Neural progenitor cell (in vitro differentiated cells): ENCODE results near the gene CEP295NL. TPM values are rescaled to one million over a fixed set of nuclear protein-coding genes. Genes with fewer than 3 reads are reported as not detected.
"Not testable (repeated sequence)": the region's sequence is repeated elsewhere in the genome, so short reads cannot be mapped to it uniquely, and the experiment has no call there.

Experiments used
- DNase-seq: peaks from one replicate; pipeline ENCODE4 v3.0.0-alpha.2; 2016; ENCODE audit warnings: low spot score
- H2AFZ ChIP-seq: fragments of 200-600 bp; sonication (generic); replicated peaks from 2 replicates; pipeline ENCODE4 v1.6.1; 2016; ENCODE audit warnings: antibody characterized with exemption
- H3F3A ChIP-seq: fragments of 200-600 bp; sonication (generic); 2 replicates; pipeline ENCODE4 v1.6.1; 2016; ENCODE audit warnings: antibody characterized with exemption, low read depth
- H3K27ac ChIP-seq: fragments of 200-600 bp; sonication (generic); 2 replicates; pipeline ENCODE4 v1.5.1; 2016; ENCODE audit warnings: mild to moderate bottlenecking
- H3K27me3 ChIP-seq: fragments of 200-600 bp; sonication (generic); 2 replicates; pipeline ENCODE4 v1.6.1; 2016; ENCODE audit warnings: mild to moderate bottlenecking, moderate library complexity
- H3K36me3 ChIP-seq: fragments of 200-600 bp; sonication (generic); 2 replicates; pipeline ENCODE4 v1.5.1; 2016
- H3K4me1 ChIP-seq: fragments of 200-600 bp; sonication (generic); 2 replicates; pipeline ENCODE4 v1.6.1; 2016; ENCODE audit warnings: mixed run types
- H3K4me2 ChIP-seq: fragments of 200-600 bp; sonication (generic); 2 replicates; pipeline ENCODE4 v1.6.1; 2016
- H3K4me3 ChIP-seq: fragments of 200-600 bp; sonication (generic); 2 replicates; pipeline ENCODE4 v1.5.1; 2016
- H3K79me2 ChIP-seq: fragments of 200-600 bp; sonication (generic); 2 replicates; pipeline ENCODE4 v1.6.1; 2016; ENCODE audit warnings: low read depth
- H3K9ac ChIP-seq: fragments of 200-600 bp; sonication (generic); 2 replicates; pipeline ENCODE4 v1.6.1; 2016
- H3K9me3 ChIP-seq: fragments of 200-600 bp; sonication (generic); 2 replicates; pipeline ENCODE4 v1.5.1; 2016; ENCODE audit warnings: low read depth
- H4K20me1 ChIP-seq: fragments of 200-600 bp; sonication (generic); 2 replicates; pipeline ENCODE4 v1.6.1; 2016; ENCODE audit warnings: low read depth
- H3K27ac Mint-ChIP-seq: 3 replicates; pipeline ENCODE4 v1.8.0; 2021; ENCODE audit warnings: mixed read lengths
- H3K27me3 Mint-ChIP-seq: 2 replicates; pipeline ENCODE4 v1.8.0; 2022; ENCODE audit warnings: low read depth, mild to moderate bottlenecking, inconsistent platforms, moderate library complexity, mixed read lengths; ENCODE audit not compliant: insufficient read depth
- H3K36me3 Mint-ChIP-seq: 3 replicates; pipeline ENCODE4 v1.8.0; 2021; ENCODE audit warnings: mixed read lengths
- H3K4me1 Mint-ChIP-seq: 3 replicates; pipeline ENCODE4 v1.8.0; 2021; ENCODE audit warnings: mixed read lengths
- H3K4me3 Mint-ChIP-seq: 3 replicates; pipeline ENCODE4 v1.8.0; 2021; ENCODE audit warnings: mild to moderate bottlenecking, moderate library complexity, mixed read lengths
- H3K9me3 Mint-ChIP-seq: 3 replicates; pipeline ENCODE4 v1.8.0; 2020; ENCODE audit warnings: mixed read lengths
- EZH2 ChIP-seq: fragments of 200-600 bp; sonication (generic); IDR thresholded peaks from 2 replicates; pipeline ENCODE4 v1.6.1; 2017; ENCODE audit warnings: antibody characterized with exemption, mild to moderate bottlenecking, moderate library complexity
- EZH2phosphoT487 ChIP-seq: fragments of 200-600 bp; sonication (generic); IDR thresholded peaks from 2 replicates; pipeline ENCODE4 v1.6.1; 2017; ENCODE audit warnings: antibody characterized with exemption
- total RNA-seq: library from RNA; depleted of rRNA; stranded (reverse); fragments of >200 nt; gene quantifications from 2 replicates; pipeline ENCODE4 v1.2.3, GENCODE V29; 2015; ENCODE audit warnings: low replicate concordance
- TF ChIP-seq, protein P1 (sequence below): fragments of 200-600 bp; sonication (generic); IDR thresholded peaks from 2 replicates; pipeline ENCODE4 v1.5.1; 2017; ENCODE audit warnings: antibody characterized with exemption, mild to moderate bottlenecking

CEP295NL gene
- total RNA-seq, 1 donor from 2014 or later, result 0.39 TPM

DNA sequence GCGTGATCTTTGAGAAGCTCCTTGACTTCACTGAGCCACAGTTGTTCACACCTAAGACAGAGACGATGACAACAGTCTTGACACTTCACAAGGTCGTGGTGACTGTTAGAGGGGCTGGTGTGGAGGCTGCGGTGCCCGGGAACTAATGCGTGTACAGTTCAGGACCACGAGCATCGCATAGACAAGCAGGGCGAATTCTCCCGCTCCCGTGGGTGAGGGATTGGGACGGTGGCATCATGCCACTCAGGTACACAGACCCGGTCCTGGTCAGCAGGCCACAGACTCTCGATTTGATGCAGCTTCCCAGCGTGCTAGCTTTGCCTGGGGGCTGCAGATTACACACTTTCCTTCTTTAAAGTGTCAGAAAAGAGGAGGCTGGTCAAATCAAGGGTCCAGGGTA, 24.7 kb downstream of the CEP295NL start:
- H3K27ac ChIP-seq, result no peak overlapping the region
- H3K4me2 ChIP-seq, result no peak overlapping the region
- H3K4me1 ChIP-seq, result peaks cover 26% of the 10 kb centered on the region
- H2AFZ ChIP-seq, result no peak overlapping the region
- no peaks in the 10 kb centered on the region for H3K9me3 ChIP-seq
- Mint-ChIP-seq H3K36me3 (peaks cover 12% of the 10 kb centered on the region), H3K4me3 (peak overlapping the region; percentile 33), H3K27me3 (peaks cover 7% of the 10 kb centered on the region), H3K4me1 (peaks cover 59% of the 10 kb centered on the region), H3K9me3 (no peaks in the 10 kb centered on the region), H3K27ac (no peak overlapping the region)
- no peaks in the 10 kb centered on the region for H3K27me3 ChIP-seq
- peaks cover 15% of the 10 kb centered on the region for H4K20me1 ChIP-seq
- no peak overlapping the region for H3K9ac ChIP-seq
- TF ChIP-seq, protein P1, sequence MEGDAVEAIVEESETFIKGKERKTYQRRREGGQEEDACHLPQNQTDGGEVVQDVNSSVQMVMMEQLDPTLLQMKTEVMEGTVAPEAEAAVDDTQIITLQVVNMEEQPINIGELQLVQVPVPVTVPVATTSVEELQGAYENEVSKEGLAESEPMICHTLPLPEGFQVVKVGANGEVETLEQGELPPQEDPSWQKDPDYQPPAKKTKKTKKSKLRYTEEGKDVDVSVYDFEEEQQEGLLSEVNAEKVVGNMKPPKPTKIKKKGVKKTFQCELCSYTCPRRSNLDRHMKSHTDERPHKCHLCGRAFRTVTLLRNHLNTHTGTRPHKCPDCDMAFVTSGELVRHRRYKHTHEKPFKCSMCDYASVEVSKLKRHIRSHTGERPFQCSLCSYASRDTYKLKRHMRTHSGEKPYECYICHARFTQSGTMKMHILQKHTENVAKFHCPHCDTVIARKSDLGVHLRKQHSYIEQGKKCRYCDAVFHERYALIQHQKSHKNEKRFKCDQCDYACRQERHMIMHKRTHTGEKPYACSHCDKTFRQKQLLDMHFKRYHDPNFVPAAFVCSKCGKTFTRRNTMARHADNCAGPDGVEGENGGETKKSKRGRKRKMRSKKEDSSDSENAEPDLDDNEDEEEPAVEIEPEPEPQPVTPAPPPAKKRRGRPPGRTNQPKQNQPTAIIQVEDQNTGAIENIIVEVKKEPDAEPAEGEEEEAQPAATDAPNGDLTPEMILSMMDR, result no peak
- TF ChIP-seq EZH2phosphoT487, result no peak
- TF ChIP-seq EZH2, result no peak
- no peak overlapping the region for H3K4me3 ChIP-seq
- peaks cover 4% of the 10 kb centered on the region for H3F3A ChIP-seq
- no peaks in the 10 kb centered on the region for H3K36me3 ChIP-seq
- DNase-seq, result no peak
- peaks cover 28% of the 10 kb centered on the region for H3K79me2 ChIP-seq

DNA sequence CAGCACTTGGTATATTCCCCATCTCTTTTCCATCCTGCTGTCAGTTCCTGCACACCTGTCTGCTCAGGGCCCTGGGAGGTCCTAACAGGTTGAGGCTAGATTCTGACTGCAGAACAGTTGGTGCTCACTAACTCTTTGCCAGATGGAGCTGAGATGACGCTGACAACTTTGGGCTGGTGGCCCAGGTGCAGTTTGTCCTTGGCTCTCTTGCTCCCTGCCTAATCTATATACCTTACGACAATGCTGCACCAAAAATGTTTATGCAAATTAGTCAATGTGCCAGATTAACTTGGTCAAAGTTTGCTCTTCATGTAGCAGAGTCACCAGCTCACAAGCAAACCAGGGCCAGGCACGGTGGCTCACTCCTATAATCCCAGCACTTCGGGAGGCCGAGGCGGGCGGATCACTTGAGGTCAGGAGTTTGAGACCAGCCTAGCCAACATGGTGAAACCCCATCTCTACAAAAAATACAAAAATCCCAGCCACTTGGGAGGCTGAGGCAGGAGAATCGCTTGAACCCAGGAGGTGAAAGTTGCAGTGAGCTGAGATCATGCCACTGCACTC, 26.0 kb downstream of the CEP295NL start:
- not testable (repeated sequence) for H3K27ac Mint-ChIP-seq, H2AFZ ChIP-seq, H3K4me2 ChIP-seq, H3K4me3 Mint-ChIP-seq, H3K9ac ChIP-seq, H3K36me3 ChIP-seq, H4K20me1 ChIP-seq, H3K27me3 ChIP-seq, H3K9me3 ChIP-seq, H3K27ac ChIP-seq, DNase-seq, H3K4me3 ChIP-seq, H3F3A ChIP-seq, H3K9me3 Mint-ChIP-seq, H3K27me3 Mint-ChIP-seq
- peaks cover 18% of the 10 kb centered on the region for H3K79me2 ChIP-seq
- Mint-ChIP-seq H3K36me3 (peaks cover 12% of the 10 kb centered on the region), H3K4me1 (peaks cover 46% of the 10 kb centered on the region)
- peaks cover 16% of the 10 kb centered on the region for H3K4me1 ChIP-seq

DNA sequence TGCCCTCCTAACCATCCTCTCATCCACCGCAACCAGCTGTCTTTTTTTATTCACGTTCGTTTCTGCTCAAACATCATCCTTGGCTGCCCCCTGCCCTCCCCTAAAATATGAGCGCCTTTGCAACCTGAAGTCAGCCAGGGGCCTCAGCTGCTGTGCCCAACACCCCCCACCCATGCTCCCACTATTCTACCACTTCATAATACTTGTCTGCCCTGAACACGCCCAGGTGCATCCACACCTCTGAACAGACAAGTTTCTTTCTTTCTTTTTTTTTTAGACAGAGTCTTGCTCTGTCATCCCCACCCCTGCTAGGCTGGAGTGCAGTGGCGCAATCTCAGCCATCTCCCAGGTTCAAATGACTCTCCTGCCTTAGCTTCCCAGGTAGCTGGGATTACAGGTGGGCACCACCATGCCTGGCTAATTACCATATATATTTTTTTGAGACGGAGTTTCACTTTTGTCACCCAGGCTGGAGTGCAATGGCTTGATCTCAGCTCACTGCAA, 26.9 kb downstream of the CEP295NL start:
- H3K27me3 ChIP-seq, result no peaks in the 10 kb centered on the region
- Mint-ChIP-seq H3K4me1 (peaks cover 43% of the 10 kb centered on the region), H3K9me3 (no peaks in the 10 kb centered on the region), H3K27me3 (peaks cover 4% of the 10 kb centered on the region), H3K36me3 (peaks cover 10% of the 10 kb centered on the region), H3K4me3 (no peak overlapping the region), H3K27ac (no peak overlapping the region)
- TF ChIP-seq, protein P1, result no peak
- TF ChIP-seq EZH2phosphoT487 (no peak), EZH2 (no peak)
- H3F3A ChIP-seq, result no peaks in the 10 kb centered on the region
- no peak overlapping the region for H3K27ac ChIP-seq
- peaks cover 10% of the 10 kb centered on the region for H3K79me2 ChIP-seq
- no peak overlapping the region for H3K4me3 ChIP-seq
- no peak overlapping the region for H3K9ac ChIP-seq
- no peak overlapping the region for H3K4me2 ChIP-seq
- H3K4me1 ChIP-seq, result peaks cover 16% of the 10 kb centered on the region
- no peak for DNase-seq
- peaks cover 4% of the 10 kb centered on the region for H4K20me1 ChIP-seq
- H3K9me3 ChIP-seq, result no peaks in the 10 kb centered on the region
- H2AFZ ChIP-seq, result no peak overlapping the region
- no peaks in the 10 kb centered on the region for H3K36me3 ChIP-seq

DNA sequence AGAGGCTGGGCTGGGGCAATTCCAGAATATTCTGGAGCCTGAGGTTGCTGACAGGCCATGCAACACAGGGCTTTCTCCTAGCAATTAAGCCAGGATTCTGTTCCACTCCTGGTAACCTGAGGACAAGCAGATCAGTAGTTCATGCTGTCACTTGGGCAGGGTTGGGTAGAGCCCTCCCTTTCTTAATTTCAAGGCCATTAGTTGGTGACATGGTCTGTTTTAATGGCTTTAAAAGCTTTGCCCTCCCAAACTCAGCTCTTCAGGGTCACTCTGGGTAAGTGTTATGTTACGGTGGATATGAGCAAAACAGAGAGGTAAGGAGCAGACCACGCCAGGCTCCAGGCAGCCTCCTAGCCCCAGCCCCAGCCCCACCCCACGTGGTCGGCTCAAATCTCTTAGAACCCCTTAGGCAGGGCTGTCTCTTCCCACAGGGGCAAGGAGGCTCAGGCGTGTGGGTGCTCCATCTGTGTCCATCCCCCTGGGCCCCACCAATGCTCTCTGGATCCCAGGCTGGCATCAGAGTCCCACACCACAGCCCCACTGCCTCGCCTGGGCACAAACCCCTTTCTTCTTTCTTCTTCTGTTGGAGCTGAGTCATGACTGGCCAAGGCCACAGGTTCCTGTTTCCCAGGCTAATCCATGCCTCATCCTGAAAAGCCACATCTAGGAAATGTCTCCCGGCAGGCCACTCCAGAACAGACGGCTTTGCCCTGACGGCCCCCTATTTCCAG, 27.5 kb downstream of the CEP295NL start:
- no peak overlapping the region for H3K9ac ChIP-seq
- H3K27ac ChIP-seq, result no peak overlapping the region
- no peaks in the 10 kb centered on the region for H3F3A ChIP-seq

More for the DNA sequence above, 27.5 kb downstream of the CEP295NL start:
- TF ChIP-seq EZH2phosphoT487 (no peak), EZH2 (no peak)
- TF ChIP-seq, protein P1, result no peak
- Histone ChIP-seq H3K27me3 (no peaks in the 10 kb centered on the region), H3K36me3 (no peaks in the 10 kb centered on the region), H3K4me1 (peaks cover 16% of the 10 kb centered on the region), H3K4me3 (no peak overlapping the region), H3K79me2 (peaks cover 6% of the 10 kb centered on the region), H3K9me3 (no peaks in the 10 kb centered on the region), H2AFZ (no peak overlapping the region), H4K20me1 (peaks cover 4% of the 10 kb centered on the region), H3K4me2 (no peak overlapping the region)
- Mint-ChIP-seq H3K4me1 (peaks cover 43% of the 10 kb centered on the region), H3K27me3 (peaks cover 4% of the 10 kb centered on the region), H3K9me3 (no peaks in the 10 kb centered on the region), H3K36me3 (peaks cover 13% of the 10 kb centered on the region), H3K27ac (no peak overlapping the region), H3K4me3 (no peak overlapping the region)
- no peak for DNase-seq
